ENCODE results near the gene SLC2A4.

GRCh38 chr17:7334938-7335538, 53.5 kb downstream of the SLC2A4 start:
- TF ChIP-seq POLR2A (IDR thresholded peaks at IDR 0.05; ENCODE audit: low read length), result no peak
- no peak for TF ChIP-seq GATA1 (IDR thresholded peaks at IDR 0.05; ENCODE audit: low read depth, low read length)

Data from erythroblast (primary cell).